Peyer's patch (tissue), 4 donors: ENCODE measurements around the gene ZNF664.

Experiments
- POLR2A ChIP-seq, 2 donors: fragments of 450-650 bp; IDR thresholded peaks; one replicate each; pipeline ENCODE4 v1.5.1; 2017; ENCODE audit warnings: antibody characterized with exemption in 2 of 2, mild to moderate bottlenecking in 2 of 2, moderate library complexity in 2 of 2
- TF ChIP-seq, protein P1 (sequence below), 6 experiments: fragments of 450-650 bp in 4 of 6; fragments of 200-600 bp in 2 of 6; sonication (generic) in 1 of 6; IDR thresholded peaks; one replicate each; pipeline ENCODE4 v1.5.1; 2017 to 2019; ENCODE audit warnings: antibody characterized with exemption in 6 of 6, mild to moderate bottlenecking in 3 of 6, moderate library complexity in 1 of 6

DNA sequence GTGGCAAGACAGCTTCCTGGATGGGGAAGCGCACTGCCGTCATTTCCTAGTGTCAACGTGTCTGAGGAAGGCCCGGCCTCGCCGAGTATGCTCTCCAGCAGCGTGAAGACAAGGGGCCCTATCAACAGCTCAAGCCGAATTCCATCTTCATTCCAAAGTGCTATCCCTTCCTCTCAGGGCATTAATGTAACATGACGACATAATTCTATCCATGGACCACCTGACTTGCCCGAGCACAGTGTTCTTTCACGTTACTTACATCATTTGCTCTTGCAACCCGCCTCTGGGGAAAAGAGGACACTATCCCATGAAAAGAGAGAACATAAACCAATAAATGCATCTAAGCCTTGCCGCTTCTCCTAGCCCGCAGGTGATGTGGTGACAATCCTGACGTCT, 23.2 kb upstream of the ZNF664 start:
- TF ChIP-seq, protein P1, sequence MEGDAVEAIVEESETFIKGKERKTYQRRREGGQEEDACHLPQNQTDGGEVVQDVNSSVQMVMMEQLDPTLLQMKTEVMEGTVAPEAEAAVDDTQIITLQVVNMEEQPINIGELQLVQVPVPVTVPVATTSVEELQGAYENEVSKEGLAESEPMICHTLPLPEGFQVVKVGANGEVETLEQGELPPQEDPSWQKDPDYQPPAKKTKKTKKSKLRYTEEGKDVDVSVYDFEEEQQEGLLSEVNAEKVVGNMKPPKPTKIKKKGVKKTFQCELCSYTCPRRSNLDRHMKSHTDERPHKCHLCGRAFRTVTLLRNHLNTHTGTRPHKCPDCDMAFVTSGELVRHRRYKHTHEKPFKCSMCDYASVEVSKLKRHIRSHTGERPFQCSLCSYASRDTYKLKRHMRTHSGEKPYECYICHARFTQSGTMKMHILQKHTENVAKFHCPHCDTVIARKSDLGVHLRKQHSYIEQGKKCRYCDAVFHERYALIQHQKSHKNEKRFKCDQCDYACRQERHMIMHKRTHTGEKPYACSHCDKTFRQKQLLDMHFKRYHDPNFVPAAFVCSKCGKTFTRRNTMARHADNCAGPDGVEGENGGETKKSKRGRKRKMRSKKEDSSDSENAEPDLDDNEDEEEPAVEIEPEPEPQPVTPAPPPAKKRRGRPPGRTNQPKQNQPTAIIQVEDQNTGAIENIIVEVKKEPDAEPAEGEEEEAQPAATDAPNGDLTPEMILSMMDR (IDR thresholded peaks at IDR 0.05), result no peak
- TF ChIP-seq POLR2A (IDR thresholded peaks at IDR 0.05), result no peak
